ENCODE results near the gene ENTREP1.

The ENTREP1 gene

DNA sequence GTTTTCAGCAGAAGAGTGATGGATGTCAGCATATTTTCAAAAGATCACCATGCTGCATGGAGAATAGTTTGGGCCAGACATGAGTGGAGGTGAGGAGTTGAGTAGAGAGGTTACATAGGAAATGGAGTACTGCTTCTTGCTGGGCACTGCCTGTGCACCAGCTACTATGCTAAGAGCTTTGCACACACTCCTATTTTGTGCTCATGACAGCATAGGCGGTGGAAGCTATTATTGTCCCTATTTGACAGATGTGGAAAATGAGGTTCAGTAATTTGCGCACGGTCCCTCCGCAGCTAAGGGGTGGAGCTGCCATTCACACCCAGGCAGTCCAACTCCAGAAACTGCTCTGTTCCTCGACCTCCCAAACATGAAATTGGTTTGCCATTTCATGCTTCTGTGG, 67.8 kb downstream of the ENTREP1 start:
- peak overlapping the region; percentile 15 for H3K4ac ChIP-seq (ENCODE audit: low read length)
- no peak overlapping the region for H2BK15ac ChIP-seq (ENCODE audit: low read length)
- H3K27me3 ChIP-seq (ENCODE audit: control insufficient read depth in 3 of 3, insufficient read depth in 3 of 3, low read depth in 1 of 3, low read length in 3 of 3): no peaks in the 10 kb centered on the region
- H3K4me3 ChIP-seq (ENCODE audit: low read length in 2 of 2): no peak overlapping the region
- H3K4me2 ChIP-seq (ENCODE audit: insufficient read depth, low read length, poor library complexity, severe bottlenecking): no peak overlapping the region
- no peaks in the 10 kb centered on the region for H3K36me3 ChIP-seq (replicated peaks in 1 of 2; ENCODE audit: control insufficient read depth in 2 of 2, insufficient read depth in 2 of 2, low read length in 2 of 2)
- no CpG with 5 or more reads among the region's 5 CpGs for WGBS, 2 donors (ENCODE audit: extremely low coverage in 2 of 2, insufficient read length in 2 of 2, insufficient replicate concordance in 1 of 2)
- H3K9ac ChIP-seq (ENCODE audit: low read depth, low read length, poor library complexity): no peak overlapping the region
- H2AFZ ChIP-seq (ENCODE audit: low read length): no peak overlapping the region
- H4K91ac ChIP-seq (ENCODE audit: low read depth, low read length, poor library complexity): no peak overlapping the region
- no peak overlapping the region for H3K18ac ChIP-seq (ENCODE audit: low read length)
- H2BK120ac ChIP-seq (ENCODE audit: low read depth, low read length): no peak overlapping the region
- no peak overlapping the region for H4K8ac ChIP-seq (ENCODE audit: low read depth, low read length)
- DNase-seq (ENCODE audit: low spot score): no peak
- no peak overlapping the region for H3K27ac ChIP-seq (replicated peaks; ENCODE audit: low read length)
- H2AK5ac ChIP-seq (ENCODE audit: low read depth, low read length): no peak overlapping the region
- no peak overlapping the region for H2BK5ac ChIP-seq (ENCODE audit: low read length)
- H3K79me1 ChIP-seq (ENCODE audit: low read depth, low read length): no peaks in the 10 kb centered on the region
- H2BK12ac ChIP-seq (ENCODE audit: low read length): no peak overlapping the region
- H3K23ac ChIP-seq (ENCODE audit: low read depth, low read length, poor library complexity): no peak overlapping the region
- H3K14ac ChIP-seq (ENCODE audit: low read length): no peak overlapping the region
- no peaks in the 10 kb centered on the region for H3K9me3 ChIP-seq (replicated peaks in 1 of 2; ENCODE audit: control insufficient read depth in 2 of 2, insufficient read depth in 1 of 2, low read depth in 1 of 2, low read length in 2 of 2)
- H3K4me1 ChIP-seq (ENCODE audit: control insufficient read depth in 2 of 2, insufficient read depth in 1 of 2, low read depth in 1 of 2, low read length in 2 of 2): peaks cover 0 to 6% of the 10 kb centered on the region in 2 donors

DNA sequence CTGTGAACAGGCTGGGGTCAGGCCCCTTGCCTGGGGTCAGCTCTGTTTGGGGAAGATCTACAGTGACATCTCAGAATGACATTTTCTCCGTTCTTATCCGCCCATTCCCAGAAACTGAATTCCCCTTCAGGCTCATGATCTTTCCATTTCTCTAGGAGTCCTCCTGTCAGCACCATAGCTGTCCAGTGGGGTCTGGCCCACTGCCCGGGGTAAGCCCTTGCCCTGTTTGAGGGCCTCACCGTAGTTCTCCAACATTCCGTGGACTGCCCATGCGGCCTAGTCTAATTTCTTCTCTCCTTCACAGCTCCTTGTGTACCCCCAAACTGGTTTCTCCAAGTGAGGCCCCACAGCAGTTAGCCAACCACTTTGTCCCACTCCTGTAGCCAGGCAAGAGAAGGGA, 68.4 kb downstream of the ENTREP1 start:
- H4K91ac ChIP-seq (ENCODE audit: low read depth, low read length, poor library complexity): no peak overlapping the region
- H2AFZ ChIP-seq (ENCODE audit: low read length): no peak overlapping the region
- no peaks in the 10 kb centered on the region for H3K9me3 ChIP-seq (replicated peaks in 1 of 2; ENCODE audit: control insufficient read depth in 2 of 2, insufficient read depth in 1 of 2, low read depth in 1 of 2, low read length in 2 of 2)
- DNase-seq (ENCODE audit: low spot score): no peak
- H2AK5ac ChIP-seq (ENCODE audit: low read depth, low read length): peak overlapping the region; percentile 78
- no peak overlapping the region for H2BK120ac ChIP-seq (ENCODE audit: low read depth, low read length)
- no peak overlapping the region for H3K4me3 ChIP-seq (ENCODE audit: low read length in 2 of 2)
- no peak overlapping the region for H2BK15ac ChIP-seq (ENCODE audit: low read length)
- H3K27me3 ChIP-seq (ENCODE audit: control insufficient read depth in 3 of 3, insufficient read depth in 3 of 3, low read depth in 1 of 3, low read length in 3 of 3): no peaks in the 10 kb centered on the region
- peak overlapping the region; percentile 25 for H3K23ac ChIP-seq (ENCODE audit: low read depth, low read length, poor library complexity)
- H3K27ac ChIP-seq (replicated peaks; ENCODE audit: low read length): no peak overlapping the region
- no peak overlapping the region for H2BK12ac ChIP-seq (ENCODE audit: low read length)
- WGBS, 2 donors (ENCODE audit: extremely low coverage in 2 of 2, insufficient read length in 2 of 2, insufficient replicate concordance in 1 of 2): no CpG with 5 or more reads among the region's 6 CpGs
- H3K9ac ChIP-seq (ENCODE audit: low read depth, low read length, poor library complexity): no peak overlapping the region
- no peak overlapping the region for H3K4me2 ChIP-seq (ENCODE audit: insufficient read depth, low read length, poor library complexity, severe bottlenecking)
- no peak overlapping the region for H2BK5ac ChIP-seq (ENCODE audit: low read length)
- peaks cover 0 to 7% of the 10 kb centered on the region in 2 donors for H3K4me1 ChIP-seq (ENCODE audit: control insufficient read depth in 2 of 2, insufficient read depth in 1 of 2, low read depth in 1 of 2, low read length in 2 of 2)
- H3K36me3 ChIP-seq (replicated peaks in 1 of 2; ENCODE audit: control insufficient read depth in 2 of 2, insufficient read depth in 2 of 2, low read length in 2 of 2): no peaks in the 10 kb centered on the region
- H3K4ac ChIP-seq (ENCODE audit: low read length): no peak overlapping the region
- H3K18ac ChIP-seq (ENCODE audit: low read length): no peak overlapping the region
- no peak overlapping the region for H4K8ac ChIP-seq (ENCODE audit: low read depth, low read length)
- H3K79me1 ChIP-seq (ENCODE audit: low read depth, low read length): no peaks in the 10 kb centered on the region
- no peak overlapping the region for H3K14ac ChIP-seq (ENCODE audit: low read length)

GRCh38 chr9:69395718-69396117, 70.7 kb downstream of the ENTREP1 start:
- no peak overlapping the region for H2AFZ ChIP-seq (ENCODE audit: low read length)
- H3K9ac ChIP-seq (ENCODE audit: low read depth, low read length, poor library complexity): no peak overlapping the region
- no peak overlapping the region for H2BK120ac ChIP-seq (ENCODE audit: low read depth, low read length)
- H2BK12ac ChIP-seq (ENCODE audit: low read length): no peak overlapping the region
- no peaks in the 10 kb centered on the region for H3K79me1 ChIP-seq (ENCODE audit: low read depth, low read length)
- H3K14ac ChIP-seq (ENCODE audit: low read length): no peak overlapping the region
- H3K4me3 ChIP-seq (ENCODE audit: low read length in 2 of 2): no peak overlapping the region
- no peak overlapping the region for H2BK15ac ChIP-seq (ENCODE audit: low read length)
- H3K36me3 ChIP-seq (replicated peaks in 1 of 2; ENCODE audit: control insufficient read depth in 2 of 2, insufficient read depth in 2 of 2, low read length in 2 of 2): no peaks in the 10 kb centered on the region
- peaks cover 0 to 4% (median 0%) of the 10 kb centered on the region in 3 experiments for H3K27me3 ChIP-seq (ENCODE audit: control insufficient read depth in 3 of 3, insufficient read depth in 3 of 3, low read depth in 1 of 3, low read length in 3 of 3)
- no peak overlapping the region for H3K4ac ChIP-seq (ENCODE audit: low read length)
- H3K4me1 ChIP-seq (ENCODE audit: control insufficient read depth in 2 of 2, insufficient read depth in 1 of 2, low read depth in 1 of 2, low read length in 2 of 2): peaks cover 0 to 7% of the 10 kb centered on the region in 2 donors
- no peak overlapping the region for H4K91ac ChIP-seq (ENCODE audit: low read depth, low read length, poor library complexity)
- WGBS, 2 donors (ENCODE audit: extremely low coverage in 2 of 2, insufficient read length in 2 of 2, insufficient replicate concordance in 1 of 2): no CpG with 5 or more reads among the region's 5 CpGs
- H3K23ac ChIP-seq (ENCODE audit: low read depth, low read length, poor library complexity): no peak overlapping the region
- no peak overlapping the region for H3K4me2 ChIP-seq (ENCODE audit: insufficient read depth, low read length, poor library complexity, severe bottlenecking)
- H4K8ac ChIP-seq (ENCODE audit: low read depth, low read length): no peak overlapping the region
- H3K27ac ChIP-seq (replicated peaks; ENCODE audit: low read length): no peak overlapping the region
- H2AK5ac ChIP-seq (ENCODE audit: low read depth, low read length): no peak overlapping the region
- peak overlapping the region; percentile 88 for H3K18ac ChIP-seq (ENCODE audit: low read length)
- no peaks in the 10 kb centered on the region for H3K9me3 ChIP-seq (replicated peaks in 1 of 2; ENCODE audit: control insufficient read depth in 2 of 2, insufficient read depth in 1 of 2, low read depth in 1 of 2, low read length in 2 of 2)
- no peak for DNase-seq (ENCODE audit: low spot score)
- H2BK5ac ChIP-seq (ENCODE audit: low read length): peak overlapping the region; percentile 39

DNA sequence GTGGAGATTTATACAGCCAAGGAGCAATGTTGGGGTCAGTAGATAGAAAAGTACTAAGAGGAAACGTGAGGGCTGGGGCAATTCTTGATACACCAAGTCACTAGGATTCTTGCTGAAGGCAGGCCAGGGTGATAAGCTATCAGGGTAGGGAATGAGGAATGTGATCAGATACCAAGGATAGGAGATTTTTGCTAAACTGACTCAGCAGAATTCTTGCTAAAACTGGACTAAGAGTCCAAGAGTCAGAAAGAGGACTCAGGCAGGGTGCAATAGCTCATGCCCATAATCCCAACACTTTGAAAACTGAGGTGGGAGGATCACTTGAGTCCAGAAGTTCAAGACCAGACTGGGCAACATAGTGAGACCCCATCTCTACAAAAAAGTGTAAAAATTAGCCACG, 71.7 kb downstream of the ENTREP1 start:
- no peak overlapping the region for H3K4ac ChIP-seq (ENCODE audit: low read length)
- no peak overlapping the region for H2AK5ac ChIP-seq (ENCODE audit: low read depth, low read length)
- no peak overlapping the region for H3K4me2 ChIP-seq (ENCODE audit: insufficient read depth, low read length, poor library complexity, severe bottlenecking)
- H3K27me3 ChIP-seq (ENCODE audit: control insufficient read depth in 3 of 3, insufficient read depth in 3 of 3, low read depth in 1 of 3, low read length in 3 of 3): peaks cover 0 to 4% (median 0%) of the 10 kb centered on the region in 3 experiments
- H2AFZ ChIP-seq (ENCODE audit: low read length): no peak overlapping the region
- H2BK12ac ChIP-seq (ENCODE audit: low read length): no peak overlapping the region
- H2BK5ac ChIP-seq (ENCODE audit: low read length): no peak overlapping the region
- WGBS, 2 donors (ENCODE audit: extremely low coverage in 2 of 2, insufficient read length in 2 of 2, insufficient replicate concordance in 1 of 2): no CpG with 5 or more reads among the region's 2 CpGs
- H2BK120ac ChIP-seq (ENCODE audit: low read depth, low read length): peak overlapping the region; percentile 20
- H3K14ac ChIP-seq (ENCODE audit: low read length): no peak overlapping the region
- no peaks in the 10 kb centered on the region for H3K79me1 ChIP-seq (ENCODE audit: low read depth, low read length)
- no peak overlapping the region for H3K4me3 ChIP-seq (ENCODE audit: low read length in 2 of 2)
- H4K91ac ChIP-seq (ENCODE audit: low read depth, low read length, poor library complexity): no peak overlapping the region
- H3K18ac ChIP-seq (ENCODE audit: low read length): no peak overlapping the region
- no peak overlapping the region for H3K23ac ChIP-seq (ENCODE audit: low read depth, low read length, poor library complexity)
- DNase-seq (ENCODE audit: low spot score): no peak
- no peak overlapping the region for H3K9ac ChIP-seq (ENCODE audit: low read depth, low read length, poor library complexity)
- no peak overlapping the region for H3K27ac ChIP-seq (replicated peaks; ENCODE audit: low read length)
- no peak overlapping the region for H2BK15ac ChIP-seq (ENCODE audit: low read length)
- peaks cover 0 to 1% of the 10 kb centered on the region in 2 donors for H3K36me3 ChIP-seq (replicated peaks in 1 of 2; ENCODE audit: control insufficient read depth in 2 of 2, insufficient read depth in 2 of 2, low read length in 2 of 2)
- H3K9me3 ChIP-seq (replicated peaks in 1 of 2; ENCODE audit: control insufficient read depth in 2 of 2, insufficient read depth in 1 of 2, low read depth in 1 of 2, low read length in 2 of 2): peaks cover 2 to 3% of the 10 kb centered on the region in 2 donors
- peaks cover 0 to 7% of the 10 kb centered on the region in 2 donors for H3K4me1 ChIP-seq (ENCODE audit: control insufficient read depth in 2 of 2, insufficient read depth in 1 of 2, low read depth in 1 of 2, low read length in 2 of 2)
- no peak overlapping the region for H4K8ac ChIP-seq (ENCODE audit: low read depth, low read length)
